Esophagus muscularis mucosa (tissue), 4 donors: ENCODE data around the gene BHLHA9. TPM values are rescaled to one million over a fixed set of nuclear protein-coding genes. Genes with fewer than 3 reads are reported as not detected.

Source experiments
- DNase-seq: peaks from one replicate; pipeline ENCODE4 v3.0.0-alpha.2; 2017; ENCODE audit errors: extremely low spot score
- H3K27ac ChIP-seq, 4 donors: fragments of 200-600 bp; sonication (generic); replicated peaks in 1 of 4; 1 replicate in 3 of 4; 2 replicates in 1 of 4; pipeline ENCODE4 v1.5.1; 2016 to 2019; ENCODE audit warnings: mild to moderate bottlenecking in 1 of 4
- H3K27me3 ChIP-seq, 4 donors: fragments of 200-600 bp; sonication (generic); one replicate each; pipeline versions ENCODE4 v1.5.1 to v1.6.0; 2016 to 2019
- H3K36me3 ChIP-seq, 4 donors: fragments of 200-600 bp; sonication (generic); one replicate each; pipeline ENCODE4 v1.5.1; 2016 to 2019
- H3K4me1 ChIP-seq, 4 donors: fragments of 200-600 bp; sonication (generic); one replicate each; pipeline ENCODE4 v1.5.1; 2016 to 2019
- H3K4me3 ChIP-seq, 4 donors: fragments of 200-600 bp; sonication (generic); 1 replicate in 2 of 4; 2 replicates in 2 of 4; pipeline ENCODE4 v1.5.1; 2016 to 2019; ENCODE audit warnings: mild to moderate bottlenecking in 4 of 4, moderate library complexity in 1 of 4
- H3K9me3 ChIP-seq, 4 donors: fragments of 200-600 bp; sonication (generic); 1 replicate in 3 of 4; 2 replicates in 1 of 4; pipeline ENCODE4 v1.5.1; 2016 to 2019
- CTCF ChIP-seq, 3 experiments: fragments of 200-600 bp in 2 of 3; fragments of 450-650 bp in 1 of 3; sonication (generic) in 2 of 3; IDR thresholded peaks; one replicate each; pipeline ENCODE4 v1.5.1; 2017 to 2019; ENCODE audit warnings: antibody characterized with exemption in 3 of 3, mild to moderate bottlenecking in 2 of 3, moderate library complexity in 1 of 3
- EP300 ChIP-seq: sonication (generic); formaldehyde crosslinking; IDR thresholded peaks from one replicate; pipeline ENCODE4 v1.6.1; 2017; ENCODE audit warnings: antibody characterized with exemption
- POLR2A ChIP-seq: fragments of 450-650 bp; IDR thresholded peaks from one replicate; pipeline ENCODE4 v1.6.1; 2017; ENCODE audit warnings: antibody characterized with exemption, moderate library complexity, mild to moderate bottlenecking, low read depth
- POLR2AphosphoS5 ChIP-seq, 2 donors: sonication (generic); formaldehyde crosslinking; IDR thresholded peaks; one replicate each; pipeline ENCODE4 v1.6.1; 2017; ENCODE audit warnings: antibody characterized with exemption in 2 of 2
- WGBS: methylation state at CpG from one replicate; pipeline ENCODE4 v1.1.5; 2018; 5-methylcytosine and 5-hydroxymethylcytosine counted together
- intact Hi-C: fragments of 100-400 bp; cut with DNase I; formaldehyde crosslinking; loops from one replicate; pipeline ENCODE4 v1.15.1; 2023
- total RNA-seq, 4 donors: library from RNA; depleted of rRNA; stranded (reverse); fragments of >200 nt; gene quantifications; one replicate each; pipeline versions ENCODE4 v1.1.0 to v1.2.1, GENCODE V29; 2016

BHLHA9 gene
- total RNA-seq, 4 donors from 2014 or later: not detected

GRCh38 chr17:1274245-1274608 is 4.0 kb downstream of the BHLHA9 start:
- Histone ChIP-seq H3K4me3 (no peak overlapping the region), H3K27me3 (peaks cover 0 to 57% (median 12%) of the 10 kb centered on the region in 4 donors), H3K27ac (no peak overlapping the region), H3K9me3 (no peaks in the 10 kb centered on the region), H3K36me3 (no peaks in the 10 kb centered on the region), H3K4me1 (peaks cover 4 to 24% (median 19%) of the 10 kb centered on the region in 4 donors)
- no peak for TF ChIP-seq EP300
- TF ChIP-seq POLR2AphosphoS5 (IDR thresholded peaks at IDR 0.05): no peak
- intact Hi-C loops: no loop called here
- WGBS: 82% methylated on average over 6 of the region's 6 CpGs
- no peak for DNase-seq

DNA sequence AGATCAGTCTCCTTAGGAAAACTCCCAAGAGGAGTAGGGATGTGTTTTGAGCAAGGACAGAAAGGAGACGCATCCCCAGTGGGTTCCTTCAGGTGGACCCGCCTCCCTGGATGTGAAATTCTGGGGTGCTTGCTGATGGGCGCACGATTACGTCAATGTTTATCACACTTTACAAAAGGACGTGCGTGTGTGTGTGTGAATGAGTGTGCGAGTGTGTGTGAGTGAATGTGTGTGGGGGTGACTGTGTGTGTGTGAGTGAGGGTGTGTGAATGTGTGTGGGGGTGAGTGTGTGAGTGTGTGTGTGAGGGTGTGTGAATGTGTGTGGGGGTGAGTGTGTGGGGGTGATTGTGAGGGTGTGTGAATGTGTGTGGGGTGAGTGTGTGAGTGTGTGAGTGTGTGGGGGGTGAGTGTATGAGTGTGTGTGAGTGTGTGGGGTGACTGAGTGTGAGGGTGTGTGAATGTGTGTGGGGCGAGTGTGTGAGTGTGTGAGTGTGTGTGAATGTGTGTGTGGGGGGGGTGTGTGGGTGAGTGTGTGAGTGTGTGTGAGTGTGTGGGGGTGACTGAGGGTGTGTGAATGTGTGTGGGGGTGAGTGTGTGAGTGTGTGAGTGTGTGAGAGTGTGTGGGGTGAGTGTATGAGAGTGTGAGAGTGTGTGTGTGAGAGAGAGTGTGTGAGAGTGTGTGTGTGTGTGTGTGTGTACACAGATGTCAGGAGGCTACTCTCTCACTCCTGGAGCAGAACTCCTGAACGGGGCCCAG is 5.1 kb downstream of the BHLHA9 start:
- Histone ChIP-seq H3K36me3 (no peaks in the 10 kb centered on the region), H3K4me3 (no peak overlapping the region), H3K27me3 (peaks cover 0 to 58% (median 10%) of the 10 kb centered on the region in 4 donors), H3K4me1 (peaks cover 3 to 22% (median 16%) of the 10 kb centered on the region in 4 donors), H3K9me3 (no peaks in the 10 kb centered on the region), H3K27ac (no peak overlapping the region)
- TF ChIP-seq EP300: no peak
- no peak for TF ChIP-seq CTCF (IDR thresholded peaks at IDR 0.05)
- no peak for TF ChIP-seq POLR2A
- TF ChIP-seq POLR2AphosphoS5 (IDR thresholded peaks at IDR 0.05): no peak
- DNase-seq: no peak
- intact Hi-C loops: loop anchor here (5.0 kb wide), 2 partner anchors 57 to 242 kb away; partner anchors contain the start of gene INPP5K
- 76% methylated on average over 10 of the region's 10 CpGs for WGBS

DNA sequence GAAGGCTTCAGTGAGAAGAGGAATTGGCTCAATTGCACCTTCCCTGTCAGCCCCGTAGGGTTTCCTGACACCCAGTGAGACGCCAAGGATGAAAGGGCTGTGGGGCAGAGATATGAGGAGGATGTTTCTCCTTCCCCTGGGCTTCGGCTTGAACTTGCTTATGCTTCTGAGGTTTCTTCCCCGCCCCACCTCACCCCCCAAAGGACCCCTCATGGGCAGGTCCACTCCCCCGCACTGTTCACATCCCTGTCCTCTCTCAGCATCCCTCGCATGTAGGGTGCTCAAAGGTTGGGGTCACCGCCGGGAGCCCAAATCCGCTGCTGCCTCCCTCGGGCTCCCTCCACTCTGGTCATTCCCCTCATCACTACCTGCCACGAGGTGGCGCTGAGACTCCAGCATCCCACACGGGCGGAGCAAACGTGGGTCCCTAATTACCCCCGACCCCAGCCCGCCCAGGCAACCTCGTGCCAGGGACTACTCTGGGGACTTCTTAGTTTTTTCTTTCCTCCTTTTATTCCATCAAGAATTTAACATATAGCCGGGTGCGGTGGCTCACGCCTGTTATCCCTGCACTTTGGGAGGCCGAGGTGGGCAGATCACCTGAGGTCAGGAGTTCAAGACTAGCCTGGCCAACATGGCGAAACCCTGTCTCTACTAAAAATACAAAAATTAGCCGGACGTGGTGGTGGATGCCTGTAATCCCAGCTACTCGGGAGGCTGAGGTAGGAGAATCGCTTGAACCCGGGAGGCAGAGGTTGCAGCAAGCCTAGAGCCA is 5.9 kb downstream of the BHLHA9 start:
- 26% methylated on average over 27 of the region's 28 CpGs for WGBS
- Histone ChIP-seq H3K36me3 (no peaks in the 10 kb centered on the region), H3K27ac (no peak overlapping the region), H3K4me1 (peaks cover 0 to 14% (median 9%) of the 10 kb centered on the region in 4 donors), H3K27me3 (peaks cover 0 to 56% (median 7%) of the 10 kb centered on the region in 4 donors), H3K4me3 (no peak overlapping the region), H3K9me3 (no peaks in the 10 kb centered on the region)
- intact Hi-C loops: loop anchor here (5.0 kb wide), 2 partner anchors 56 to 241 kb away; partner anchors contain the start of gene INPP5K
- no peak for TF ChIP-seq EP300
- TF ChIP-seq POLR2A: no peak
- peak; percentile 69 to 88 (median 82) for TF ChIP-seq CTCF (IDR thresholded peaks at IDR 0.05)
- TF ChIP-seq POLR2AphosphoS5 (IDR thresholded peaks at IDR 0.05): no peak
- peak; percentile 93 for DNase-seq

GRCh38 chr17:1280652-1281051 is 10.4 kb downstream of the BHLHA9 start:
- H3K27me3 ChIP-seq: peaks cover 0 to 39% (median 0%) of the 10 kb centered on the region in 4 donors
- no peak overlapping the region for H3K4me3 ChIP-seq
- H3K27ac ChIP-seq: no peak overlapping the region
- no peak for DNase-seq
- no peaks in the 10 kb centered on the region for H3K36me3 ChIP-seq
- TF ChIP-seq CTCF (IDR thresholded peaks at IDR 0.05) (no peak), EP300 (no peak), POLR2A (no peak), POLR2AphosphoS5 (IDR thresholded peaks at IDR 0.05) (no peak)
- peaks cover 0 to 8% (median 6%) of the 10 kb centered on the region in 4 donors for H3K4me1 ChIP-seq
- WGBS: 79% methylated on average over 18 of the region's 23 CpGs
- no peaks in the 10 kb centered on the region for H3K9me3 ChIP-seq
- intact Hi-C loops: no loop called here

- H3K27me3 ChIP-seq: no peaks in the 10 kb centered on the region
- no peak overlapping the region for H3K4me3 ChIP-seq
- H3K4me1 ChIP-seq: no peaks in the 10 kb centered on the region
- WGBS: 92% methylated on average over 19 of the region's 19 CpGs
- DNase-seq: no peak
- TF ChIP-seq EP300: no peak
- no peak for TF ChIP-seq CTCF (IDR thresholded peaks at IDR 0.05)
- TF ChIP-seq POLR2AphosphoS5 (IDR thresholded peaks at IDR 0.05): no peak
- TF ChIP-seq POLR2A: no peak
- H3K27ac ChIP-seq: no peak overlapping the region
- H3K36me3 ChIP-seq: no peaks in the 10 kb centered on the region
- intact Hi-C loops: no loop called here
- no peaks in the 10 kb centered on the region for H3K9me3 ChIP-seq
Observed at GRCh38 chr17:1286379-1287106, 16.3 kb downstream of the BHLHA9 start.
